DMS153 (cell line): ENCODE measurements around the gene FDXACB1.
"Not testable (repeated sequence)": the region's sequence is repeated elsewhere in the genome, so short reads cannot be mapped to it uniquely, and the experiment has no call there.

Source experiments
- DNase-seq: peaks from one replicate; lab custom pipeline; 2025; lab: John Stamatoyannopoulos, UW

FDXACB1 gene

GRCh38 chr11:111910676-111911562 lies 32.0 kb upstream of the FDXACB1 start:
- DNase-seq: peak; percentile 18

GRCh38 chr11:111909378-111909777 lies 30.4 kb upstream of the FDXACB1 start:
- no peak for DNase-seq

- no peak for DNase-seq
These were observed 29.8 kb upstream of the FDXACB1 start for GRCh38 chr11:111908639-111909305.

- DNase-seq: no peak
These were observed 27.7 kb upstream of the FDXACB1 start for GRCh38 chr11:111906680-111907079.

GRCh38 chr11:111905411-111905810 lies 26.4 kb upstream of the FDXACB1 start:
- DNase-seq: no peak

GRCh38 chr11:111886844-111887243 lies 7.9 kb upstream of the FDXACB1 start:
- DNase-seq: no peak

GRCh38 chr11:111886032-111886431 lies 7.1 kb upstream of the FDXACB1 start:
- no peak for DNase-seq

GRCh38 chr11:111885053-111885452 lies 6.1 kb upstream of the FDXACB1 start:
- not testable (repeated sequence) for DNase-seq

GRCh38 chr11:111882202-111882601 lies 3.2 kb upstream of the FDXACB1 start:
- DNase-seq: no peak

GRCh38 chr11:111879637-111879960 lies 634 bp upstream of the FDXACB1 start:
- DNase-seq: no peak

GRCh38 chr11:111878385-111878848 lies 548 bp downstream of the FDXACB1 start:
- DNase-seq: no peak

- no peak for DNase-seq
These were observed 7.2 kb downstream of the FDXACB1 start for GRCh38 chr11:111871693-111872161.

- DNase-seq: peak; percentile 38
These were observed 7.9 kb downstream of the FDXACB1 start, which contains the start of gene ALG9 for GRCh38 chr11:111870886-111871692. ALG9 (minus strand) TSS chr11:111871581; CDS start chr11:111871482, 99 bp downstream.

- peak; percentile 52 for DNase-seq
These were observed 8.5 kb downstream of the FDXACB1 start for GRCh38 chr11:111870522-111870885.

GRCh38 chr11:111870113-111870512 lies 8.9 kb downstream of the FDXACB1 start:
- DNase-seq: no peak

- no peak for DNase-seq
These were observed 18.7 kb downstream of the FDXACB1 start for GRCh38 chr11:111860257-111860656.

- no peak for DNase-seq
These were observed 23.5 kb downstream of the FDXACB1 start for GRCh38 chr11:111855506-111855905.

- DNase-seq: no peak
These were observed 26.9 kb downstream of the FDXACB1 start for GRCh38 chr11:111852103-111852502.

- no peak for DNase-seq
These were observed 27.3 kb downstream of the FDXACB1 start for GRCh38 chr11:111851636-111852035.

GRCh38 chr11:111851067-111851466 lies 27.9 kb downstream of the FDXACB1 start:
- DNase-seq: no peak

- DNase-seq: no peak
These were observed 29.3 kb downstream of the FDXACB1 start for GRCh38 chr11:111849631-111850030.

GRCh38 chr11:111846636-111847035 lies 32.3 kb downstream of the FDXACB1 start:
- no peak for DNase-seq
